ENCODE data around the gene OAS2.

The OAS2 gene

GRCh38 chr12:113041560-113041959, 63.2 kb downstream of the OAS2 start:
- DNase-seq (ENCODE audit: low spot score), result no peak
- in situ Hi-C loops (cut with MboI; ENCODE audit: low pct_unique_long_range_greater_than_20kb, low sequenced_read_pairs, unreplicated experiment), result no loop called here
- TF ChIP-seq CTCF (IDR thresholded peaks at IDR 0.05; ENCODE audit: extremely low read depth, insufficient read depth, missing control alignments), result no peak

- TF ChIP-seq CTCF (IDR thresholded peaks at IDR 0.05; ENCODE audit: extremely low read depth, insufficient read depth, missing control alignments), result no peak
- in situ Hi-C loops (cut with MboI; ENCODE audit: low pct_unique_long_range_greater_than_20kb, low sequenced_read_pairs, unreplicated experiment), result no loop called here
- DNase-seq (ENCODE audit: low spot score), result no peak
Observed at GRCh38 chr12:113043240-113043639, 64.9 kb downstream of the OAS2 start.

- no peak for DNase-seq (ENCODE audit: low spot score)
- in situ Hi-C loops (cut with MboI; ENCODE audit: low pct_unique_long_range_greater_than_20kb, low sequenced_read_pairs, unreplicated experiment), result no loop called here
- no peak for TF ChIP-seq CTCF (IDR thresholded peaks at IDR 0.05; ENCODE audit: extremely low read depth, insufficient read depth, missing control alignments)
Observed at GRCh38 chr12:113044516-113044915, 66.2 kb downstream of the OAS2 start.

- DNase-seq (ENCODE audit: low spot score), result peak; percentile 77
- peak; percentile 73 for TF ChIP-seq CTCF (IDR thresholded peaks at IDR 0.05; ENCODE audit: extremely low read depth, insufficient read depth, missing control alignments)
- in situ Hi-C loops (cut with MboI; ENCODE audit: low pct_unique_long_range_greater_than_20kb, low sequenced_read_pairs, unreplicated experiment), result loop anchor here (5.0 kb wide), 1 partner anchor 134 kb away; no protein-coding TSS in a partner anchor
Observed at GRCh38 chr12:113048716-113049127, 70.4 kb downstream of the OAS2 start.

GRCh38 chr12:113049976-113050742, 71.8 kb downstream of the OAS2 start:
- in situ Hi-C loops (cut with MboI; ENCODE audit: low pct_unique_long_range_greater_than_20kb, low sequenced_read_pairs, unreplicated experiment), result loop anchor here (5.0 kb wide), 2 partner anchors 47 to 132 kb away; no protein-coding TSS in a partner anchor
- peak; percentile 52 for DNase-seq (ENCODE audit: low spot score)
- peak; percentile 64 for TF ChIP-seq CTCF (IDR thresholded peaks at IDR 0.05; ENCODE audit: extremely low read depth, insufficient read depth, missing control alignments)

GRCh38 chr12:113050795-113051194, 72.5 kb downstream of the OAS2 start:
- TF ChIP-seq CTCF (IDR thresholded peaks at IDR 0.05; ENCODE audit: extremely low read depth, insufficient read depth, missing control alignments), result no peak
- peak; percentile 28 for DNase-seq (ENCODE audit: low spot score)
- in situ Hi-C loops (cut with MboI; ENCODE audit: low pct_unique_long_range_greater_than_20kb, low sequenced_read_pairs, unreplicated experiment), result loop anchor here (5.0 kb wide), 1 partner anchor 47 kb away; no protein-coding TSS in a partner anchor

Measured in GM13977 (cell line).